Mesothelial cell of epicardium (in vitro differentiated cells): ENCODE measurements around the gene HNF1B. TPM values are rescaled to one million over a fixed set of nuclear protein-coding genes. Genes with fewer than 3 reads are reported as not detected.
A peak's percentile ranks its signal among the peaks of the same experiment; 100 is the strongest.

ENCODE experiments used
- DNase-seq, 2 experiments: peaks; one replicate each; pipeline ENCODE4 v3.0.0; 2021; ENCODE audit warnings: low spot score in 2 of 2; ENCODE audit not compliant: unreplicated experiment in 2 of 2
- H3K27ac Mint-ChIP-seq: 2 replicates; pipeline ENCODE4 v1.8.0; 2021; ENCODE audit warnings: mixed read lengths
- H3K27me3 Mint-ChIP-seq: 2 replicates; pipeline ENCODE4 v1.8.0; 2021; ENCODE audit warnings: low read depth, mixed read lengths
- H3K36me3 Mint-ChIP-seq: 2 replicates; pipeline ENCODE4 v1.8.0; 2021; ENCODE audit warnings: mixed read lengths
- H3K4me1 Mint-ChIP-seq: 2 replicates; pipeline ENCODE4 v1.8.0; 2021; ENCODE audit warnings: mixed read lengths
- H3K4me3 Mint-ChIP-seq: 2 replicates; pipeline ENCODE4 v1.8.0; 2021; ENCODE audit warnings: mild to moderate bottlenecking, moderate library complexity, mixed read lengths
- H3K9me3 Mint-ChIP-seq: 2 replicates; pipeline ENCODE4 v1.8.0; 2021; ENCODE audit warnings: mixed read lengths
- total RNA-seq: library from RNA; stranded (reverse); gene quantifications from 3 replicates; pipeline ENCODE4 v1.2.1, GENCODE V29; 2021
- TF ChIP-seq, protein P1 (sequence below): fragments of 200-600 bp; sonication (generic); IDR thresholded peaks from one replicate; pipeline ENCODE4 v1.5.0; 2021; ENCODE audit warnings: antibody characterized with exemption; ENCODE audit not compliant: unreplicated experiment

HNF1B gene, protein sequence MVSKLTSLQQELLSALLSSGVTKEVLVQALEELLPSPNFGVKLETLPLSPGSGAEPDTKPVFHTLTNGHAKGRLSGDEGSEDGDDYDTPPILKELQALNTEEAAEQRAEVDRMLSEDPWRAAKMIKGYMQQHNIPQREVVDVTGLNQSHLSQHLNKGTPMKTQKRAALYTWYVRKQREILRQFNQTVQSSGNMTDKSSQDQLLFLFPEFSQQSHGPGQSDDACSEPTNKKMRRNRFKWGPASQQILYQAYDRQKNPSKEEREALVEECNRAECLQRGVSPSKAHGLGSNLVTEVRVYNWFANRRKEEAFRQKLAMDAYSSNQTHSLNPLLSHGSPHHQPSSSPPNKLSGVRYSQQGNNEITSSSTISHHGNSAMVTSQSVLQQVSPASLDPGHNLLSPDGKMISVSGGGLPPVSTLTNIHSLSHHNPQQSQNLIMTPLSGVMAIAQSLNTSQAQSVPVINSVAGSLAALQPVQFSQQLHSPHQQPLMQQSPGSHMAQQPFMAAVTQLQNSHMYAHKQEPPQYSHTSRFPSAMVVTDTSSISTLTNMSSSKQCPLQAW
- total RNA-seq: 0.14 to 0.31 TPM (median 0.29 TPM) in 3 replicates

DNA sequence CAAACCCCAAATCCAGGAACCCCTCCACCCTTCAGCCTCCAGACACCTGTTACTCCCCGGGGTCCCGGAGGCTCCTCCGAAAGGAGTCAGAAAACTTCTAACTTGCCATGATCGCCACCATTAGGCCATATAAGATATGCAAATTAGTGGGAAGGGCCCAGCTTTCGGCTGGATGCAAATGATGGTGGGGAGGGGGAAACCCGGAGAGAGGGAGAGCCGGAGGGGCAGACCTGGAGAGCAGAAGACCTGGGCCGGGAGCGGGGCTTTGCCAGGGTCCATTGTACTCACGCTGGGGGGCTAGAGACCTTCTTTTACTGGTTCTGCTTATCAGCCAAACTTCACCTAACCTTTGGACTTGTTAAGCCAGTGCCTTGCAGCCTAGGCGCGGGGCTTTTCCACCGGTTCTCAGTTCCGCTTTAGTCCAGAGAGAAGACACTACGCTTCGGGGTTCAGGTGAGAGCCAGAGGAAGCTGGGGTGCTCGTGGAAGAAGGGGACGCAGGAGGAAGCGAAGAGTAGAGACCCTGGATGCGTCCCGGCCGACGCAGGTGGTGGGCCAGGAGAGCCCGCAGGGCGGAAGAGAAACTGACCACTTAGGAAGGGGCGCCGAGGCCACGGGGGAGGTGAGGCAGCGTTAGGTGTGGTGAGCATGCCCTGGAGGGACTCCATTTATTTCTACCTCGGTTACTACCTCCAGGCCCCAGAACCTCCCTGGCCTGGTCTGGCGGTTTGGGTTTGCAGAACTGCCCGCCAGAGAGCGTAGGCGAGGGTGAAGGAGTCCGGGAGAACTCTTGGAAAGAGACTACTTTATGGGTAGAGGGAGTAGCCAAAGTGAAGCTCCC is at the start of gene HNF1B:
HNF1B (minus strand) TSS at position 99 of the 840 bp plus-strand sequence. CDS start 175 bp downstream, outside the sequence.
- TF ChIP-seq, protein P1, sequence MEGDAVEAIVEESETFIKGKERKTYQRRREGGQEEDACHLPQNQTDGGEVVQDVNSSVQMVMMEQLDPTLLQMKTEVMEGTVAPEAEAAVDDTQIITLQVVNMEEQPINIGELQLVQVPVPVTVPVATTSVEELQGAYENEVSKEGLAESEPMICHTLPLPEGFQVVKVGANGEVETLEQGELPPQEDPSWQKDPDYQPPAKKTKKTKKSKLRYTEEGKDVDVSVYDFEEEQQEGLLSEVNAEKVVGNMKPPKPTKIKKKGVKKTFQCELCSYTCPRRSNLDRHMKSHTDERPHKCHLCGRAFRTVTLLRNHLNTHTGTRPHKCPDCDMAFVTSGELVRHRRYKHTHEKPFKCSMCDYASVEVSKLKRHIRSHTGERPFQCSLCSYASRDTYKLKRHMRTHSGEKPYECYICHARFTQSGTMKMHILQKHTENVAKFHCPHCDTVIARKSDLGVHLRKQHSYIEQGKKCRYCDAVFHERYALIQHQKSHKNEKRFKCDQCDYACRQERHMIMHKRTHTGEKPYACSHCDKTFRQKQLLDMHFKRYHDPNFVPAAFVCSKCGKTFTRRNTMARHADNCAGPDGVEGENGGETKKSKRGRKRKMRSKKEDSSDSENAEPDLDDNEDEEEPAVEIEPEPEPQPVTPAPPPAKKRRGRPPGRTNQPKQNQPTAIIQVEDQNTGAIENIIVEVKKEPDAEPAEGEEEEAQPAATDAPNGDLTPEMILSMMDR: no peak
- H3K9me3 Mint-ChIP-seq: no peaks in the 10 kb centered on the region

DNA sequence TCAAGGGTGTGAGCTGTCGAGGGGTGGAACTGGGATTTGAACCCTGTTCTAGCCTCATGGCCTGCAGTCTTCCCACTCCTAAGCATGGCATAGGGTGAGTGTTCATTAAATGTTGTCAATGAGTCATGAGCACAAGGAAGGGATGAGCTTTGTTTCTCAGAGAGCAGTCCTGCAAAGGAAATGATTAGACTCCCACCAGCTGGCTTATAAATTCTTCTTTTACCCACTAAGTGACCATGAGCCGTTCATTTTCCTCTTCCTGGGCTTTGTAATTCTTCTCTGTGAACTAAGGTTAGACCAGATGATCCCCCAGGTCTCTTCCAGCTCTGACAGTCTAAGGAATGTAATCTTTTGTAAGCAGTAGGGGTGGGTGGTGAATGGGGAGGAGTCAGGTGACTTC is 47.9 kb upstream of the HNF1B start:
- H3K36me3 Mint-ChIP-seq: no peaks in the 10 kb centered on the region
- TF ChIP-seq, protein P1: no peak
- no peak overlapping the region for H3K27ac Mint-ChIP-seq
- DNase-seq: no peak
- H3K27me3 Mint-ChIP-seq: peaks cover 30% of the 10 kb centered on the region
- H3K4me1 Mint-ChIP-seq: peaks cover 5% of the 10 kb centered on the region
- H3K4me3 Mint-ChIP-seq: no peak overlapping the region
- peaks cover 2% of the 10 kb centered on the region for H3K9me3 Mint-ChIP-seq

More for the DNA sequence above, at the start of gene HNF1B:
- DNase-seq: no peak
- H3K27me3 Mint-ChIP-seq: peaks cover 92% of the 10 kb centered on the region
- no peak within 1 kb of the TSS for H3K27ac Mint-ChIP-seq
- peaks cover 17% of the 10 kb centered on the region for H3K4me1 Mint-ChIP-seq
- H3K4me3 Mint-ChIP-seq: peak within 1 kb of the TSS; percentile 55
- H3K36me3 Mint-ChIP-seq: no peaks in the 10 kb centered on the region

DNA sequence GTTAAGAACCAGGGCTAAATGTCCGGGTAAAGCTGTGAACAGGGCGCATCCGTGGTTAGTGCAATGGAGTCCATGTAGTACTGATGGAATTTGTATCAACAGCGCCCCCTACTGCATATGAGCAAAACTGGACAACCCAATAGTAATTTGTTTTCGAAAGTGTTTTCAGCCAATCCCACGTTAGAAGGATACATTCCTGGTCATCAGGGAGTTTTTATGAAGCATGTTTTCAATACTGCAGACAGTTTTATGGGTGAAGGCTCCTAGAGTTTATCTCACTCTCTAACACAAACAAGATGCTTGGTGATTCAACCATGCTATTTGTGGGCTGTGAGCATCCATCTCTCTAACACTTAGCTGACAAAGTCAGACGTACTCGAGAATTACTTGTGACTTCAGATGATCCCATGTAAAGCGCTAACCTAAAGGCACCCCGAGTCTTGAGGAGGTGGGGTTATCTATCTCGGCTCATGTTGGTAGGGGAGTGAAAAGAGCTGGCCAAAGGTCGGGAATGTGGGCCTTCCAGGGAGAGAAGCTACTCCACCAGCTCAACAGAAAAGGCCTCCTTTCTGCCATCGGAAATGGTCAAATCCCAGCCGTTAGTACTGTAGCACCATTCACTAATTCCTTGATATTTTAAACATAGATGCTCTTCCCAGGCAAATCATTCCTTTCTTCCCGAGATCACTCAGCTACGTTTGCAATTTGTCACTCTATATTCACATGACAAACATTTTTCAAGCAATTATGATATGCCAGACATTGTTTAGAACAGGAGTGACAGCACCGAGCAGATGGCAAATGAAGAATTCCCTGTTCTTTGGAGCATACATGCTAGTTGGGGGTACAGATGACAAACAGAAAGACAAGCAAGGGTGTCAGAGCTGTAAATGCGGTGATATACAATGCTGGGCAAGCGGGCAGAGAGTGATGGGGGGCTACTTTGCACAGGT is 46.9 kb upstream of the HNF1B start:
- peaks cover 27% of the 10 kb centered on the region for H3K27me3 Mint-ChIP-seq
- no peak overlapping the region for H3K27ac Mint-ChIP-seq
- no peak for DNase-seq
- H3K4me3 Mint-ChIP-seq: no peak overlapping the region
- TF ChIP-seq, protein P1: peak; percentile 66
- no peaks in the 10 kb centered on the region for H3K9me3 Mint-ChIP-seq
- no peaks in the 10 kb centered on the region for H3K36me3 Mint-ChIP-seq
- peaks cover 5% of the 10 kb centered on the region for H3K4me1 Mint-ChIP-seq

DNA sequence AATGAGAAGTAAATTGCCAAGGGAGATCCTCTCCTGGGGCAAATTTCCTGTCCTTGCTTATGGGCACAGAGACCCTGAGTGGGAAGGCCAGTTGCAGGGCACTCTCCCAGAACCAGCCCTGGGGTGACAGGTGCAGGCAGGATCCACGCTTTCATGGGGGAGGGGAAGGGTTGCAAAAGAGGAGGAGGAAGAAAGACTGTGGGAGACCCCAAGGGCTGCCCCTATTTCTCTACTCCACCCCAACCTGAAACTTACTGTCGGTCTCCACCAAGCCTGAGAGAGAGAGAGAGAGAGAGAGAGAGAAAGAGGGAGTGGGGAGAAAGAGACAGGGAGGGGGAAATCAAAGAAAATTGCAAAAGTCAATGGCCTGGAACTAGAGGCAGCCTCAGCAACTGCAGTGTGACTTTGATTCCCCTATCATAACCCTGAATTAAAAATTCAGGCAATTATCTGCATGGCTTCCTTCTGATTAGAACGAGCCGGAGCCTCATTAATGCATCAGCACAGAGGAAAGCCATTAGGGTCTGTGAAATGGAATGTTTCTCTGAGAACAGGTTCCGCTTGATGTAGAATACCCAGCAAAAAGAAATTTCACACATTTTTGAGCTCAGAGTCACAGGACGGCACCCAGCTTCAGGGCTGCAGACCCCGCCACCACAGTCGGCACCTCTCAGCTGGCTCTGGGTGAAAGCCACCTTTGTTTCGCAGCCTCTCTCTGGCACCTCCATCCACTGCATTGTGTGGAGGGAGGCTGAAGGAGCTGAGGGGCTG is 45.1 kb upstream of the HNF1B start:
- Mint-ChIP-seq H3K4me3 (no peak overlapping the region), H3K27me3 (peaks cover 27% of the 10 kb centered on the region), H3K36me3 (no peaks in the 10 kb centered on the region), H3K9me3 (no peaks in the 10 kb centered on the region), H3K4me1 (no peaks in the 10 kb centered on the region), H3K27ac (no peak overlapping the region)
- TF ChIP-seq, protein P1: no peak
- DNase-seq: no peak
